Ishikawa (cell line): ENCODE measurements around the gene TNNI3.

Experiments used
- CEBPB ChIP-seq: IDR thresholded peaks from 2 replicates; pipeline ENCODE4 v1.6.1; 2012
- CREB1 ChIP-seq: IDR thresholded peaks from 2 replicates; pipeline ENCODE4 v1.6.1; 2012; ENCODE audit warnings: low read depth
- EGR1 ChIP-seq: IDR thresholded peaks from 2 replicates; pipeline ENCODE4 v1.6.1; 2012
- EP300 ChIP-seq: IDR thresholded peaks from 2 replicates; pipeline ENCODE4 v1.6.1; 2012; ENCODE audit warnings: borderline replicate concordance
- FOXM1 ChIP-seq: IDR thresholded peaks from 2 replicates; pipeline ENCODE4 v1.6.1; 2012; ENCODE audit warnings: low read depth, borderline replicate concordance
- NFIC ChIP-seq: IDR thresholded peaks from 2 replicates; pipeline ENCODE4 v1.6.1; 2012
- RAD21 ChIP-seq: IDR thresholded peaks from 2 replicates; pipeline ENCODE4 v1.6.1; 2012; ENCODE audit warnings: low read depth
- REST ChIP-seq: IDR thresholded peaks from 2 replicates; pipeline ENCODE4 v1.6.1; 2012; ENCODE audit warnings: low read depth, mild to moderate bottlenecking
- TAF1 ChIP-seq: IDR thresholded peaks from 2 replicates; pipeline ENCODE4 v1.6.1; 2012; ENCODE audit warnings: low read depth, mild to moderate bottlenecking
- TCF12 ChIP-seq: IDR thresholded peaks from 2 replicates; pipeline ENCODE4 v1.6.1; 2012; ENCODE audit warnings: low read depth
- TEAD4 ChIP-seq: IDR thresholded peaks from 2 replicates; pipeline ENCODE4 v1.6.1; 2012
- USF1 ChIP-seq: IDR thresholded peaks from 2 replicates; pipeline ENCODE4 v1.6.1; 2012
- YY1 ChIP-seq: IDR thresholded peaks from 2 replicates; pipeline ENCODE4 v1.6.1; 2012; ENCODE audit warnings: low read depth
- ZBTB7A ChIP-seq: IDR thresholded peaks from 2 replicates; pipeline ENCODE4 v1.6.1; 2012; ENCODE audit warnings: low read depth
- TF ChIP-seq, protein P1 (sequence below): IDR thresholded peaks from 2 replicates; pipeline ENCODE4 v1.6.1; 2012

TNNI3 gene

DNA sequence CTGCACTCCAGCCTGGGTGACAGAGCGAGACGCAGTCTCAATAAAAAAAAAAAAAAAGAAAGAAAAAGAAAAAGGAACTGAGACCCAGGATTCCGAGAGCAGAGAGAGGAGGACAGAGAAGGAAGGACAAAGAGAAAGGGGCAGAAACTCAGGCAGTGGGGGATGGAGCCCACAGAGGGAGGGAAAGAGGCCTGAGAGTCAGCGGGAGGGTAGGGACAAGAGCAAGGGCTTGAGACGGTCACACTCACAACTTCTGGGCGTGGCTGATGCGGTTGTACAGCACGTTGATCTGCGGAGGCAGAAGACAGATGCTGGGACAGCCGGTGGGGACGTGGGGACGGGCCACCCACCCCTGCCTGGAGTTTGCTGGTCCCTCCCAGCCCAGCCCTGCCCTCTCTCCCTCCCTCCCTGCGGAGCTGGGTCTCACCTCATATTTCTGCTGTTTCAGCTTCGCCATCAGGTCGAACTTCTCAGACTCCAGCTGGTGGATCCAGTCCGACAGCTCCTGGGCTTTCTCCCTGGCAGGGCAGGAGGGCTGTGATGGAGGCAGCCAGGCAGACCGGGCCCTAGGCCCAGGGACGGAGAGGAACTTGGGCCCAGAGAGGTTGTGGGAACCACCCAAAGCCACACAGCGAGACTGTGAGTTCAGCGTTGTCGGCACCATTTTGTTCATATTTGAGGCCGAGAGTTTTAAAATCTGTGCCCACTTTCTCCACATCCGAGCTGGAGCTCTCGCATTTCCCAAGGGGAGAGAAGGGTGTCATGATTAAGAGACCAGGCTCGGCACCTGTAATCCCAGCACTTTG is 23.7 kb downstream of the TNNI3 start:
- no peak for TF ChIP-seq TAF1
- TF ChIP-seq CREB1: no peak
- TF ChIP-seq, protein P1, sequence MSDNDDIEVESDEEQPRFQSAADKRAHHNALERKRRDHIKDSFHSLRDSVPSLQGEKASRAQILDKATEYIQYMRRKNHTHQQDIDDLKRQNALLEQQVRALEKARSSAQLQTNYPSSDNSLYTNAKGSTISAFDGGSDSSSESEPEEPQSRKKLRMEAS: no peak
- TF ChIP-seq NFIC: no peak
- no peak for TF ChIP-seq CEBPB
- TF ChIP-seq FOXM1: no peak
- no peak for TF ChIP-seq EGR1

DNA sequence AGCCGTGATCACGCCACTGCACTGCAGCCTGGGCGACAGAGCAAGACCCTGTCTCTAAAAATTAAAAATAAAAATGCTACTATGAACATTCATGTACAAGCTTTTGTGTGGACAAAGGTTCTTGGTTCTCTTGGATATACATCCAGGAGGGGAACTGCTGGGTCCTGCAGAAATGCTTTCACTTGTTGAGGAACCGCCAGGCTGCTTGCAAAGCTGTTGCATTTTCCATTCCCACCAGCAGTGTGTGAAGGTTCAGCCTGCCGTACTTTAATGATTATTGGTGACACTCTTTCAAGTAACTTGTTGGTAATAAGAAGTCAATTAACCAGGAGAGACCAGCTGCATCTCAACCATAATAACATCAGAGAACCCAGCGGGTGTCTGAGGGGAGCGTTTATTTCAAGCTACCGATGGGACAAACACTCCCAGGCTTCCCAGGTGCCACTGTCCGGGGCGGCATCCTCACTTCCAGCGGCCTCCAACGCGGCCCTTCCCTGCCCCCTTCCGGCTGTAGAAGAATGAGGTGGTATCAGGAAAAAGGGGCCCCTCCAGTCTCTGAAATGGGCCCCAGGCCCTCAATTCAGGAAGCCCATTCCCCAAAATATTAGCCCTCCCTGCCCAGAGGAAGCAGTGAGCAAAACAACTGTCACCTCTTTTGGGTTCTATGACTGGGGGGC is 24.9 kb downstream of the TNNI3 start:
- no peak; the same call in 1 of the 2 replicates for TF ChIP-seq RAD21
- no peak for TF ChIP-seq FOXM1
- no peak for TF ChIP-seq NFIC
- TF ChIP-seq ZBTB7A: no peak
- TF ChIP-seq, protein P1: no peak
- TF ChIP-seq CEBPB: no peak
- no peak for TF ChIP-seq USF1

- TF ChIP-seq CEBPB (no peak), FOXM1 (no peak), YY1 (no peak), ZBTB7A (no peak)
- TF ChIP-seq, protein P1: no peak
Observed at GRCh38 chr19:55131421-55131820, 26.1 kb downstream of the TNNI3 start.

GRCh38 chr19:55119053-55119452 is 38.5 kb downstream of the TNNI3 start:
- TF ChIP-seq TCF12: no peak
- TF ChIP-seq ZBTB7A: no peak
- no peak for TF ChIP-seq TEAD4
- TF ChIP-seq EP300: no peak
- TF ChIP-seq, protein P1: no peak
- no peak for TF ChIP-seq YY1
- no peak for TF ChIP-seq CEBPB
- TF ChIP-seq FOXM1: no peak
- no peak for TF ChIP-seq RAD21
- TF ChIP-seq USF1: no peak
- no peak for TF ChIP-seq REST
- TF ChIP-seq NFIC: no peak
- no peak for TF ChIP-seq CREB1
- TF ChIP-seq EGR1: no peak
- TF ChIP-seq TAF1: no peak

DNA sequence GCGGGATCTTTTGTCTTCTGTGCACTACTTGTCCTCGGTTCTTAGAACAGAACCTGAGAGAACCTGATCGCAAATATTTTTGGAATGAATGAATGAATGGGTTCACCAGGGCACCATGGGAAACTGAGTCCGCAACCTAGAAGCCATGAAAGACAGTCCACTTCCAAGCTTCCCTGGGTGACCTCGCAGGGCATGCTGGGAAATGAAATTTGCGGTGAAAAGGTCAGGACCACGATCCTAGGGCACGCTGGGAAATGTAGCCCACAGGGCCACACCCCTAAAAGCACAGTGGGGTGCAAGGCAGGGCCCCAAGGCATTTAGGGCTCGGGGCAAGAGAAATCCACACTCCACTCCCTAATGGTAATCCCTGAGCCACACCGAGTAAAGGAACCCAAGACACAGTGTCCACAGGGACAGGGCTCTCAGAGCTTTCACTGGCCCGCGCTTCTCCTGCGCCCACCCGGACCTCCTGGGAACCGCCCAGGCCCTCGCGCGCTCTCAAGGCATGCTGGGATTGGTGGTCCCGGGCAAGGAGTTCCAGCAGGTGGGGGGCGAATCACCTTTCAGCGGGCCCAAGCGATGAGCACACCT is 39.0 kb downstream of the TNNI3 start:
- TF ChIP-seq, protein P1: no peak
- TF ChIP-seq FOXM1: no peak
- TF ChIP-seq ZBTB7A: no peak
- no peak for TF ChIP-seq RAD21
- TF ChIP-seq EGR1: no peak
- TF ChIP-seq USF1: no peak
- no peak for TF ChIP-seq TAF1
- TF ChIP-seq YY1: no peak
- TF ChIP-seq CREB1: no peak
- TF ChIP-seq NFIC: no peak
- TF ChIP-seq CEBPB: no peak
